ENCODE results near the gene CCNK. TPM values are rescaled to one million over a fixed set of nuclear protein-coding genes. Genes with fewer than 3 reads are reported as not detected.

CCNK gene
- total and polyA plus RNA-seq, 4 donors, result 17.0 to 91.9 (median 33.5) TPM

DNA sequence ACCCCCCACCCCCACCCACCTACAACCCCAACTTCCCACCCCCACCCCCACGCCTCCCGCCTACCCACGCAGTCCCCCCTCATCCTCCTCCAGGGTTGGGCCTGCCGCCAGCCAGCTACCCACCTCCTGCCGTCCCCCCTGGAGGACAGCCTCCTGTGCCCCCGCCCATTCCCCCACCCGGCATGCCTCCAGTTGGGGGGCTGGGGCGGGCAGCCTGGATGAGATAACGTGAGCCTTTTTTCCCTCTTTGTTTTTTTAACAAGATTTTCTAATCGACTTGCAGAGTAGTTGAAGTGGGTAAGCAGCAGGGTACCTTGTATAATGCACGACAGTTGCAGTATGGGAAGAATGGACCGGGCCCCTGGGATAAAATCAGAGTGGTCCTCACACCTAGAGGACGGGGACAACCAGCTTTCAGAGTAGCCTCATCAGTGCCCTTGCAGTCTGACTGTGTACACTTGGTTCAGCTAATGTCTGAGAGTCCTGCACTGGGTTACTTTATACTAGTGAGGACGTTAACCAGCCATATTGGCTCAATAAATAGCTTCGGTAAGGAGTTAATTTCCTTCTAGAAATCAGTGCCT, 29.4 kb downstream of the CCNK start:
- H3K4me3 ChIP-seq, result no peak overlapping the region
- H3K36me3 ChIP-seq (ENCODE audit: control insufficient read depth in 4 of 4, insufficient read depth in 4 of 4, low read length in 4 of 4), result peaks cover 11 to 73% (median 26%) of the 10 kb centered on the region in 4 donors
- H3K27ac ChIP-seq (ENCODE audit: low read depth in 1 of 2, low read length in 1 of 2), result no peak overlapping the region
- no peaks in the 10 kb centered on the region for H3K27me3 ChIP-seq (ENCODE audit: control insufficient read depth in 3 of 3, insufficient read depth in 3 of 3, low read length in 2 of 3)
- DNase-seq (no peak), ATAC-seq (ENCODE audit: insufficient read depth, low FRiP score) (no peak)
- TF ChIP-seq, protein P1, sequence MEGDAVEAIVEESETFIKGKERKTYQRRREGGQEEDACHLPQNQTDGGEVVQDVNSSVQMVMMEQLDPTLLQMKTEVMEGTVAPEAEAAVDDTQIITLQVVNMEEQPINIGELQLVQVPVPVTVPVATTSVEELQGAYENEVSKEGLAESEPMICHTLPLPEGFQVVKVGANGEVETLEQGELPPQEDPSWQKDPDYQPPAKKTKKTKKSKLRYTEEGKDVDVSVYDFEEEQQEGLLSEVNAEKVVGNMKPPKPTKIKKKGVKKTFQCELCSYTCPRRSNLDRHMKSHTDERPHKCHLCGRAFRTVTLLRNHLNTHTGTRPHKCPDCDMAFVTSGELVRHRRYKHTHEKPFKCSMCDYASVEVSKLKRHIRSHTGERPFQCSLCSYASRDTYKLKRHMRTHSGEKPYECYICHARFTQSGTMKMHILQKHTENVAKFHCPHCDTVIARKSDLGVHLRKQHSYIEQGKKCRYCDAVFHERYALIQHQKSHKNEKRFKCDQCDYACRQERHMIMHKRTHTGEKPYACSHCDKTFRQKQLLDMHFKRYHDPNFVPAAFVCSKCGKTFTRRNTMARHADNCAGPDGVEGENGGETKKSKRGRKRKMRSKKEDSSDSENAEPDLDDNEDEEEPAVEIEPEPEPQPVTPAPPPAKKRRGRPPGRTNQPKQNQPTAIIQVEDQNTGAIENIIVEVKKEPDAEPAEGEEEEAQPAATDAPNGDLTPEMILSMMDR (IDR thresholded peaks at IDR 0.05; ENCODE audit: control extremely low read depth, extremely low read depth), result no peak
- WGBS, 2 donors, result 86 to 91% methylated on average over 14 to 15 of the region's 15 CpGs
- peaks cover 0 to 11% (median 0%) of the 10 kb centered on the region in 5 donors for H3K4me1 ChIP-seq (ENCODE audit: control insufficient read depth in 5 of 5, insufficient read depth in 5 of 5, low read length in 5 of 5)
- H3K9ac ChIP-seq (ENCODE audit: insufficient read depth in 1 of 2, low read length in 2 of 2), result no peak overlapping the region
- H3K9me3 ChIP-seq (ENCODE audit: control insufficient read depth in 4 of 4, insufficient read depth in 3 of 4, low read length in 3 of 4), result no peaks in the 10 kb centered on the region

DNA sequence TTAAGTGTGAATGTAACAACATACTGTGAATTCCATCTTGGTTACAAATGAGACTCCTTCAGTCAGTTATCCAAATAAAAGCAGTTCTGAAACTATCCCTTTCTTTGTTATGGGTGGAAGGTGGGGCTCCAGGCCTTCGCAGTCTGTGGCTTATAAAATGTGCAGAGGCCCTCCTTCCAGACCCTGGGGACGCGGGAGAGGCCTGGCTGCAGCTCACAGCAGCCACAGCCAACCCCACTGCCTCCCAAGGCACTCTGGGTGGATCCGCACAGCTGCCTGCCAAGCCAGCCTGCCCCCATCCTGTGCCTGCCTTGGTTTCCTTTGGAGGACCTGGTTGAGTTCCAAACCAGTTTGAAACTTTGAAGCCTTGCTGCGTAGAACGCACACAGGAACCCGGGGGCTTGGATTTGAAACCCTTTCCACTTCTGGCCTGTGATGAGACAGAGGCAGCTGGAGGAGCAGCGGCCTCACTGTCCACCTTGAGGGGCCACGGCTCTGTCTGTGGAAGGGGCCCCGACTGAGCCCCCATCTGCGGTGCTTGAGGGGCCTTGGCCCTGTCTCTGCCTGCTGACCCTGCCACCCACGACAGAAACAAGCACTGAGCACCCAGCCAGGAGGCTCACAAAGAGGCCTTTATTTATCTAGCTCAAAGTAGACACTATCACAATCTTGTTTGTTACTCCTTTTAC, 30.4 kb downstream of the CCNK start:
- WGBS, 2 donors, result 79 to 88% methylated on average over 12 of the region's 12 CpGs
- H3K9me3 ChIP-seq (ENCODE audit: control insufficient read depth in 4 of 4, insufficient read depth in 3 of 4, low read length in 3 of 4), result no peaks in the 10 kb centered on the region
- no peak overlapping the region for H3K9ac ChIP-seq (ENCODE audit: insufficient read depth in 1 of 2, low read length in 2 of 2)
- TF ChIP-seq, protein P1 (IDR thresholded peaks at IDR 0.05; ENCODE audit: control extremely low read depth, extremely low read depth), result no peak
- H3K27me3 ChIP-seq (ENCODE audit: control insufficient read depth in 3 of 3, insufficient read depth in 3 of 3, low read length in 2 of 3), result no peaks in the 10 kb centered on the region
- no peak overlapping the region for H3K4me3 ChIP-seq
- H3K27ac ChIP-seq (ENCODE audit: low read depth in 1 of 2, low read length in 1 of 2), result no peak overlapping the region
- H3K36me3 ChIP-seq (ENCODE audit: control insufficient read depth in 4 of 4, insufficient read depth in 4 of 4, low read length in 4 of 4), result peaks cover 11 to 67% (median 26%) of the 10 kb centered on the region in 4 donors
- H3K4me1 ChIP-seq (ENCODE audit: control insufficient read depth in 5 of 5, insufficient read depth in 5 of 5, low read length in 5 of 5), result peaks cover 0 to 2% (median 0%) of the 10 kb centered on the region in 5 donors
- ATAC-seq (ENCODE audit: insufficient read depth, low FRiP score) (no peak), DNase-seq (no peak)

DNA sequence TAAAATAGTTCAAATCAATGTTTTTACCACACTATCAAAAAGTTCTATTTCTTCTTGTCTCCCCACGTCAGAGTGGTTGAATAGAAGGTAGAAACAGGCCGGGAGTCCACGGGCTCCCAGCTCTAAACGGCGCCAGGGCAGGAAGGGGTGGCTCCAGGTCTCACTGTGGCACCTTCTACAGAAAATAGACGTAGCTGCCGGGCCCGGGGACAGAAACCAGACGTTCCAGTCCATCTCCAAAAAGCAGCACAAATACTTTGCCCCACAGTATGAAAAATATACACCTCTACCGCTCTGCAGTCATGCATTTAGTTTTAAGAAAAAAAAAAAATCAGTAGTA, 30.9 kb downstream of the CCNK start:
- no peaks in the 10 kb centered on the region for H3K4me1 ChIP-seq (ENCODE audit: control insufficient read depth in 5 of 5, insufficient read depth in 5 of 5, low read length in 5 of 5)
- no peak overlapping the region for H3K27ac ChIP-seq (ENCODE audit: low read depth in 1 of 2, low read length in 1 of 2)
- H3K9me3 ChIP-seq (ENCODE audit: control insufficient read depth in 4 of 4, insufficient read depth in 3 of 4, low read length in 3 of 4), result no peaks in the 10 kb centered on the region
- DNase-seq (no peak), ATAC-seq (ENCODE audit: insufficient read depth, low FRiP score) (no peak)
- H3K27me3 ChIP-seq (ENCODE audit: control insufficient read depth in 3 of 3, insufficient read depth in 3 of 3, low read length in 2 of 3), result no peaks in the 10 kb centered on the region
- WGBS, 2 donors, result 74 to 81% methylated on average over 10 of the region's 10 CpGs
- H3K9ac ChIP-seq (ENCODE audit: insufficient read depth in 1 of 2, low read length in 2 of 2), result no peak overlapping the region
- H3K36me3 ChIP-seq (ENCODE audit: control insufficient read depth in 4 of 4, insufficient read depth in 4 of 4, low read length in 4 of 4), result peaks cover 9 to 64% (median 26%) of the 10 kb centered on the region in 4 donors
- H3K4me3 ChIP-seq, result no peak overlapping the region
- TF ChIP-seq, protein P1 (IDR thresholded peaks at IDR 0.05; ENCODE audit: control extremely low read depth, extremely low read depth), result no peak
